Heart left ventricle (tissue), 13 donors: ENCODE measurements around the gene TMTC3.

Experiments used
- POLR2A ChIP-seq, 2 donors: fragments of 450-650 bp; IDR thresholded peaks; one replicate each; pipeline ENCODE4 v1.6.1; 2017; ENCODE audit warnings: antibody characterized with exemption in 2 of 2, mild to moderate bottlenecking in 2 of 2, moderate library complexity in 2 of 2
- TF ChIP-seq, protein P1 (sequence below), 12 donors: fragments of 200-600 bp; sonication (generic) in 4 of 12; IDR thresholded peaks; one replicate each; pipeline versions ENCODE4 v1.5.0 to v1.8.0; 2018 to 2022; ENCODE audit warnings: antibody characterized with exemption in 12 of 12, mild to moderate bottlenecking in 5 of 12
- donor health status: ischemic (EF 13 %, LVEDD 7.1; RV severe dilation, severe dysfunction).
- donor health status: DM: no; HTN: yes; CAD: no.
- donor health status: DM: no; HTN: no; CAD: no.
- donor health status: ischemic (EF 25% LVEDD 6.9; RV normal size, moderate dysfunction).
- donor health status: ischemic (EF 25% LVEDD 5.7; RV mildly dilated, moderate dysfunction).
- donor health status: ischemic (EF 35%, LVEDD 5.7; RV mildly dilated, moderate dysfunction).
- donor health status: nonischemic (EF 11% LVEDD 7.7; RV severe dilation, severe dysfunction).
- donor health status: DM: yes; HTN: yes; CAD: no.
- donor health status: PGD.
- donor health status: ischemic (EF 29% LVEDD 5.4; RV normal size, mild dysfunction).
- donor health status: nonischemic (EF 23%, LVEDD 6.1; RV moderate dilation, normal function).

DNA sequence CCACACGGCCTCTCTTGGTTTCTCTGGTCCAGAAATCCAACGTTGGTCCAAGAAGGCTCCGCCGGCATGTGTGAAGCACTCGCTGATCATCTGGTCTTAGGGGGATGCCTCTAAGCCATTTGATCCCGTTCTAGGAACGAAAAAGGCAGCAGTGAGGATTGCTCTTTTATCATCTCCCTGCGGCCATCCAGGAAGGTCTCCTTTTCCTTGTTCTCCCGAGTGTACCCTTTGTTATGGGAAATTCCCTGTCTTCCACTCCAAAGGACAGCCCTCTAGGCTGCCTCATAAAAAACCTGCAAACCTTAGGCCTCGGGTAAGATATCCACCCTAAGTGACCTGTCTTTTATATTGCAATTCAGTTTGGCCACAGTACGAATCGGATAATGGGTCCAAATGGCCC, 85.8 kb downstream of the TMTC3 start:
- TF ChIP-seq, protein P1, sequence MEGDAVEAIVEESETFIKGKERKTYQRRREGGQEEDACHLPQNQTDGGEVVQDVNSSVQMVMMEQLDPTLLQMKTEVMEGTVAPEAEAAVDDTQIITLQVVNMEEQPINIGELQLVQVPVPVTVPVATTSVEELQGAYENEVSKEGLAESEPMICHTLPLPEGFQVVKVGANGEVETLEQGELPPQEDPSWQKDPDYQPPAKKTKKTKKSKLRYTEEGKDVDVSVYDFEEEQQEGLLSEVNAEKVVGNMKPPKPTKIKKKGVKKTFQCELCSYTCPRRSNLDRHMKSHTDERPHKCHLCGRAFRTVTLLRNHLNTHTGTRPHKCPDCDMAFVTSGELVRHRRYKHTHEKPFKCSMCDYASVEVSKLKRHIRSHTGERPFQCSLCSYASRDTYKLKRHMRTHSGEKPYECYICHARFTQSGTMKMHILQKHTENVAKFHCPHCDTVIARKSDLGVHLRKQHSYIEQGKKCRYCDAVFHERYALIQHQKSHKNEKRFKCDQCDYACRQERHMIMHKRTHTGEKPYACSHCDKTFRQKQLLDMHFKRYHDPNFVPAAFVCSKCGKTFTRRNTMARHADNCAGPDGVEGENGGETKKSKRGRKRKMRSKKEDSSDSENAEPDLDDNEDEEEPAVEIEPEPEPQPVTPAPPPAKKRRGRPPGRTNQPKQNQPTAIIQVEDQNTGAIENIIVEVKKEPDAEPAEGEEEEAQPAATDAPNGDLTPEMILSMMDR (IDR thresholded peaks at IDR 0.05) = no peak
- TF ChIP-seq POLR2A (IDR thresholded peaks at IDR 0.05) = no peak
